Motor neuron (in vitro differentiated cells): ENCODE measurements around the gene ARL2BP. TPM values are rescaled to one million over a fixed set of nuclear protein-coding genes. Genes with fewer than 3 reads are reported as not detected.
"Not testable (repeated sequence)": the region's sequence is repeated elsewhere in the genome, so short reads cannot be mapped to it uniquely, and the experiment has no call there.

Experiments
- ATAC-seq, 8 experiments: fragments of 200-7000 bp; cut with Tn5 transposase; replicated peaks in 6 of 8; 2 replicates each; pipeline ENCODE4 v1.8.0; 2021; ENCODE audit warnings: mild to moderate bottlenecking in 8 of 8, moderate library complexity in 8 of 8
- H3K27ac ChIP-seq, 2 donors: fragments of 250-450 bp; sonication (Bioruptor Pico); 2 replicates each; pipeline ENCODE4 v1.9.0; 2021; ENCODE audit warnings: antibody characterized with exemption in 2 of 2, mild to moderate bottlenecking in 2 of 2, moderate library complexity in 1 of 2
- H3K4me1 ChIP-seq, 2 donors: fragments of 250-450 bp; sonication (Bioruptor Pico); replicated peaks in 1 of 2; 2 replicates each; pipeline ENCODE4 v1.6.1; 2021; ENCODE audit warnings: antibody characterized with exemption in 2 of 2, mild to moderate bottlenecking in 2 of 2, moderate library complexity in 1 of 2
- H3K4me3 ChIP-seq, 5 donors: fragments of 250-450 bp; sonication (Bioruptor Pico); 2 replicates each; pipeline ENCODE4 v1.9.0; 2021; ENCODE audit warnings: antibody characterized with exemption in 5 of 5, mild to moderate bottlenecking in 5 of 5, moderate library complexity in 4 of 5
- whole genome bisulfite sequencing, 10 experiments: fragments of 450-650 bp; shearing (Covaris generic); methylation state at CpG; one replicate each; pipeline ENCODE4 v1.0.0; 2022; 5-methylcytosine and 5-hydroxymethylcytosine counted together
- in situ Hi-C, 9 experiments: fragments of 400-800 bp; cut with MboI; loops; one replicate each; pipeline ENCODE4 v1.15.0; 2021; ENCODE audit warnings: low sequenced_read_pairs in 9 of 9, low pct_unique_long_range_greater_than_20kb in 2 of 9; ENCODE audit not compliant: unreplicated experiment in 9 of 9
- total RNA-seq, 8 experiments: library from RNA; unstranded; fragments of 300-600 nt; gene quantifications; 2 replicates each; pipeline versions ENCODE4 v1.2.3 to v1.2.4, GENCODE V29; 2022

Gene ARL2BP
- total RNA-seq, 8 experiments from 2014 or later: 27.6 to 69.4 (median 41.7) TPM

GRCh38 chr16:57260294-57260929 lies 15.4 kb downstream of the ARL2BP start:
- peak overlapping the region; percentile 58 to 92 for H3K27ac ChIP-seq
- H3K4me3 ChIP-seq: peak overlapping the region in 2 of 5 donors; percentile 4 to 7
- 0 to 64% (median 20%) methylated on average over 1 to 6 of the region's 16 CpGs; no CpG with 5 or more reads in 3 of the 10 experiments for WGBS, 10 experiments
- peak in 7 of 8 experiments; percentile 73 to 93 (median 86) for ATAC-seq
- in situ Hi-C loops: no loop called here
- peaks cover 12 to 13% of the 10 kb centered on the region in 2 donors for H3K4me1 ChIP-seq

GRCh38 chr16:57261806-57262205 lies 16.7 kb downstream of the ARL2BP start:
- in situ Hi-C loops: no loop called here
- WGBS, 10 experiments: 97% methylated on average over 5 of the region's 9 CpGs; no CpG with 5 or more reads in 9 of the 10 experiments
- H3K27ac ChIP-seq: no peak overlapping the region
- H3K4me3 ChIP-seq: no peak overlapping the region
- H3K4me1 ChIP-seq: peaks cover 17 to 20% of the 10 kb centered on the region in 2 donors
- ATAC-seq: no peak

- Histone ChIP-seq H3K27ac (peak overlapping the region in 1 of 2 donors; percentile 28), H3K4me1 (peaks cover 17 to 20% of the 10 kb centered on the region in 2 donors), H3K4me3 (no peak overlapping the region)
- peak in 6 of 8 experiments; percentile 1 to 75 (median 6) for ATAC-seq
- in situ Hi-C loops: no loop called here
- WGBS, 10 experiments: 70 to 93% (median 87%) methylated on average over 2 to 8 of the region's 17 CpGs; no CpG with 5 or more reads in 7 of the 10 experiments
Measured at GRCh38 chr16:57262841-57263540, 17.9 kb downstream of the ARL2BP start.

- in situ Hi-C loops: no loop called here
- ATAC-seq: peak in 4 of 8 experiments; percentile 18 to 51 (median 42)
- H3K27ac ChIP-seq: no peak overlapping the region
- H3K4me1 ChIP-seq: peaks cover 17 to 20% of the 10 kb centered on the region in 2 donors
- H3K4me3 ChIP-seq: no peak overlapping the region
- WGBS, 10 experiments: 60 to 100% (median 90%) methylated on average over 1 to 6 of the region's 18 CpGs; no CpG with 5 or more reads in 5 of the 10 experiments
Measured at GRCh38 chr16:57263541-57264351, 18.7 kb downstream of the ARL2BP start.

DNA sequence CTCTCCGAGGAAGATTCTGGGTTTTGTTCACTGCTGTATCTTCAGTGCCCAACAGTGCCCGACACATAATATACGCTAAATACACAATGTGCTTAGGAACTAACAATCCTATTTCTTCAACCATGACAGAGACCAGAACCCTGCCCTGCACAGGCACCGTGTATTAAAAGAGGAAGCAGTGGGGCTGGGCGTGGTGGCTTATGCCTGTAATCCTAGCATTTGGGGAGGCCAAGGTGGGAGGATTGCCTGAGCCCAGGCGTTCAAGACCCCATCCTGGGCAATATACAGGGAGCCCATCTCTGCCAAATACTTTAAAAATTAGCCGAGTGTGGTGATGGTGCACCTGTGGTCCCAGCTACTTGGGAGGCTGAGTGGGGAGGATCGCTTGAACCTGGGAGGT lies 19.3 kb downstream of the ARL2BP start:
- 80 to 100% (median 94%) methylated on average over 1 to 6 of the region's 8 CpGs; no CpG with 5 or more reads in 3 of the 10 experiments for WGBS, 10 experiments
- Histone ChIP-seq H3K4me1 (peaks cover 17 to 20% of the 10 kb centered on the region in 2 donors), H3K27ac (no peak overlapping the region), H3K4me3 (no peak overlapping the region)
- in situ Hi-C loops: no loop called here
- no peak for ATAC-seq

- in situ Hi-C loops: no loop called here
- Histone ChIP-seq H3K4me3 (no peak overlapping the region), H3K27ac (no peak overlapping the region), H3K4me1 (peaks cover 12 to 16% of the 10 kb centered on the region in 2 donors)
- 80 to 96% (median 94%) methylated on average over 1 to 5 of the region's 11 CpGs; no CpG with 5 or more reads in 7 of the 10 experiments for WGBS, 10 experiments
- no peak for ATAC-seq
Measured at GRCh38 chr16:57264950-57265371, 19.9 kb downstream of the ARL2BP start.

DNA sequence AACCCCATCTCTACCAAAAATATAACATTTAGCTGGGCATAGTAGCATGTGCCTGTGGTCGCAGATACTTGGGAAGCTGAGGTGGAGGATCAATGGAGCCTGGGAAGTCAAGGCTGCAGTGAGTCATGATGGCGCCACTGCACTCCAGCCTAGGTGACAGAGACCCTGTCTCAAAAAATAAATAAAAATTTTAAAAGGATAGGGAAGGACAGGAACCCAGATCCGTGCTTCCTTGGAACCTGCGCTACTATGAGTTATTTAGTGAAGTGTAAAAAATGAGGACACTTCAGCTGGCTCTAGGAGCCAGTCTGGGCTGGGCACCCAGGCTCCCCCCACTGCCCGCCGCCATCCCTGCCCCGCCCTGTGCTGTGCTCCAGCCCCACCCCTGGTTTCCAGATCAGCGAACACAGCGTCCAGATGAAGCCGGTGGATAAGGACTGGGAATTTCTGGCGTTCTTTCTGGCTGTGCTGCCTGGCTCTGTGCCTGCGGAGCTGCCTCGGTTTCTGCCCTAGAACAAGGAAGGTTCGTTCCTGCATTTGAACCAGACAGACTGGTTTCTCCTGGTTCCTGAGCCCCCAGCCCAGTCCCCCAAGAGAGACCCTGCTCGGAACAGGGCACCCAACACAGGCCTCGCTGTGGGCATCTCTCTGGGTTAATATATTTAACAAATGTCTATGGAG lies 20.9 kb downstream of the ARL2BP start:
- peak; percentile 55 to 85 (median 69) for ATAC-seq
- 67 to 100% (median 100%) methylated on average over 1 to 4 of the region's 16 CpGs; no CpG with 5 or more reads in 5 of the 10 experiments for WGBS, 10 experiments
- in situ Hi-C loops: no loop called here
- no peak overlapping the region for H3K27ac ChIP-seq
- no peak overlapping the region for H3K4me3 ChIP-seq
- H3K4me1 ChIP-seq: peaks cover 5 to 14% of the 10 kb centered on the region in 2 donors

DNA sequence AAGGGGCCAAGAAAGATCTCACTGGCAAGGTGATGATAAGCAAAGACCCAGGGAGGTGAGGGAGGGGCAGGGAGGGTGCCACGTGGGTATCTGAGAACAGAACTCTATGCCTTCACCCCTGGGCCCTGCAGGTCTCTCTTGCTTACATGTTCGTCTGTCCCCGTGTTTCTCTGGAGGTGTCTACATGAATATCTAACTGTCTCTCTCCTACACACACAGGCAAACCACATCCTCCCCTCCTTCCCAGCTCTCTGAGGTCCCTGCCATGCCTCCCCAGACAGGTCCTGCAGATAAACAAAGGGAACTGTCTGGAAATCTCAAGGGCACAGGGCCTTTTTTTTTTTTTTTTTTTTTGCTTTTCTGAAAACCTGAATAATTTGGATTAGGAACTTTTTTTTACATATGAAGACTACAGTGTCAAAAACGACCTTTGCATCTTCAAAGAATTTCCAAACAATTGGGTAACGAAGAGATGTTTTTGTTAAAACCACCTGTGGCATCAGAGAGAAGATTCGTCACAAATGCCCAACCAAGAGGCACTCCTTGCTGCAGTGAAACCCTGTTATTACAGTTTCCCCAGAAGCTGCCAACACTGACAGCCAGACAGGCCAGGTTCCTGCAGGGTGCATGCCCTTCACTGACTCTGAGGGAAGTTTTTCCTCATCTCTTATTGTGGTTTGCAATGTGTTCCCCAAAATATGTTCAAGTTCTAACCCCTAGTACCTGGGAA lies 21.6 kb downstream of the ARL2BP start:
- no peak for ATAC-seq
- 33 to 80% (median 60%) methylated on average over 1 to 5 of the region's 6 CpGs; no CpG with 5 or more reads in 1 of the 10 experiments for WGBS, 10 experiments

GRCh38 chr16:57267343-57267742 lies 22.3 kb downstream of the ARL2BP start:
- H3K4me3 ChIP-seq, in situ Hi-C loops, ATAC-seq, H3K27ac ChIP-seq: not testable (repeated sequence)
- H3K4me1 ChIP-seq: peaks cover 5 to 14% of the 10 kb centered on the region in 2 donors
- WGBS, 10 experiments: 75 to 100% (median 93%) methylated on average over 1 to 2 of the region's 2 CpGs; no CpG with 5 or more reads in 6 of the 10 experiments

More for the DNA sequence above, 21.6 kb downstream of the ARL2BP start:
- in situ Hi-C loops: no loop called here
- Histone ChIP-seq H3K4me3 (no peak overlapping the region), H3K27ac (no peak overlapping the region), H3K4me1 (peaks cover 5 to 14% of the 10 kb centered on the region in 2 donors)

DNA sequence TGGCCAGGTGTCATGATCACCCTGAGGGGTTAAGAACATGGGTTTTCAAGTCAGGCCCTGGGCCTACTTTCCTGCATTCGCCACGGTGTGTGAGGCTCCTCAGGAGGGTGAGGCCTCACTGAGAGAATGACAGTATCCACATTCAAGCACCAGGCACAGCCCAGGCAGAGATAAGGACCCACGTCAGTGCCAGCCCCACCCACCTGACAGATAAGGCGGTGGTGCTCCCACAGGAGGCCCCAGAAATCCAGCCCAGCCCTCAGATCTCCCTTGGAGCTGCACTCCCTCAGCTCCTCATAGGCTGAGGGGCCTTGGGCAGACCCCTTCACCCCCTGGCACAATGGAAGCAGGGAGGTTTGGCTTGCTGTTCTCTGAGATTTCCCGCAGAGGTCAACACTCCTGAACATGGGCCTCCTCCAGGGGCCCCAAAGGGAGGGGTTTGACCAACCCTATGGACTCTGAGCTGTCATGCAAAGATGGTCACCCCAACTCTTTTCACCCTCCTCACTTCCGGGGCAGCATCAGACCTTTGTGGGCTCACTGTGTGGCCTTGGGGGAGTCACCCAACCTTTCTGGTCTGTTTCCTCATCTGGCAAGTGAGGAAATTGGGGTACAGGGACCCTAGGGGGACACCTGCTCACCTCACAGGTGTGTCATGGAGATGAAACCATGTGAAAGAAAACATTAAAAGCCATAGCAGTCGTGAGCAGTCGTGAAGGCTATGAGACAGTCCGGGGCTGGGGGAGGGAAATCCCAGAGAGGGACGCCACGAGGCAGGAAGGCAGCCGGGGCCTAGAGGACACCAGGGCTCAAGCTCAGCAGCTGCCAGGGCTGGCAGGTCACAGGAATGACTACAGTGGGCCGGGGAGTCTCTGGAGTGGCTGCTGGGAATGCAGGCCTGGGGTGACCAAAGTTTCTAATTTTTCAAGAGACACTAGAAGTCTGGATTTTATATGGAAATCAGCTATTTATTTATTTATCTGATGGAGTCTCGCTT lies 24.0 kb downstream of the ARL2BP start:
- ATAC-seq: peak in 2 of 8 experiments; percentile 78 to 79
- H3K4me1 ChIP-seq: peaks cover 5 to 14% of the 10 kb centered on the region in 2 donors
- H3K4me3 ChIP-seq: no peak overlapping the region
- in situ Hi-C loops: no loop called here
- no peak overlapping the region for H3K27ac ChIP-seq
- 50 to 100% (median 64%) methylated on average over 1 to 4 of the region's 14 CpGs; no CpG with 5 or more reads in 4 of the 10 experiments for whole genome bisulfite sequencing, 10 experiments
